SK-N-SH treated with all-trans-retinoic acid at 6 μM for 48 hours (cell line): ENCODE results near the gene TIAM2.

Experiments
- ARNTL ChIP-seq: fragments of 450-650 bp; formaldehyde crosslinking; IDR thresholded peaks from 2 replicates; pipeline ENCODE4 v1.5.0; 2020; ENCODE audit warnings: low read depth, mild to moderate bottlenecking, moderate library complexity, borderline replicate concordance
- CSDC2 ChIP-seq: fragments of 250-450 bp; sonication (Bioruptor Pico); IDR thresholded peaks from 2 replicates; pipeline ENCODE4 v1.5.0; 2020; ENCODE audit warnings: mild to moderate bottlenecking, moderate library complexity
- GLIS3 ChIP-seq: fragments of 250-450 bp; sonication (Bioruptor Pico); IDR thresholded peaks from 2 replicates; pipeline ENCODE4 v1.5.0; 2020; ENCODE audit warnings: mild to moderate bottlenecking, moderate library complexity
- ISL1 ChIP-seq: fragments of 250-450 bp; sonication (Bioruptor Pico); IDR thresholded peaks from 2 replicates; pipeline ENCODE4 v2.1.2; 2022; ENCODE audit warnings: mild to moderate bottlenecking, moderate library complexity
- PATZ1 ChIP-seq: fragments of 250-450 bp; sonication (Bioruptor Pico); IDR thresholded peaks from 2 replicates; pipeline ENCODE4 v1.8.0; 2020; ENCODE audit warnings: mild to moderate bottlenecking, moderate library complexity, borderline replicate concordance
- PPARA ChIP-seq: fragments of 250-450 bp; sonication (Bioruptor Pico); IDR thresholded peaks from 2 replicates; pipeline ENCODE4 v1.5.0; 2020; ENCODE audit warnings: mild to moderate bottlenecking, borderline replicate concordance
- SNAI2 ChIP-seq: fragments of 250-450 bp; sonication (Bioruptor Pico); IDR thresholded peaks from 2 replicates; pipeline ENCODE4 v1.5.0; 2020; ENCODE audit warnings: mild to moderate bottlenecking, moderate library complexity
- TCF4 ChIP-seq: fragments of 250-450 bp; sonication (Bioruptor Pico); IDR thresholded peaks from 2 replicates; pipeline ENCODE4 v1.8.0; 2021; ENCODE audit warnings: mild to moderate bottlenecking, moderate library complexity, borderline replicate concordance
- TOX ChIP-seq: fragments of 250-450 bp; sonication (Bioruptor Pico); IDR thresholded peaks from 2 replicates; pipeline ENCODE4 v1.8.0; 2021; ENCODE audit warnings: mild to moderate bottlenecking, moderate library complexity, borderline replicate concordance
- TSHZ2 ChIP-seq: fragments of 250-450 bp; sonication (Bioruptor Pico); IDR thresholded peaks from 2 replicates; pipeline ENCODE4 v1.5.0; 2020; ENCODE audit warnings: mild to moderate bottlenecking, moderate library complexity
- ZC3H10 ChIP-seq: fragments of 250-450 bp; sonication (Bioruptor Pico); IDR thresholded peaks from 2 replicates; pipeline ENCODE4 v1.5.1; 2021; ENCODE audit warnings: mild to moderate bottlenecking, moderate library complexity
- ZFP3 ChIP-seq: fragments of 250-450 bp; sonication (Bioruptor Pico); IDR thresholded peaks from 2 replicates; pipeline ENCODE4 v1.5.0; 2020; ENCODE audit warnings: mild to moderate bottlenecking, moderate library complexity
- ZFP30 ChIP-seq: fragments of 450-650 bp; formaldehyde crosslinking; IDR thresholded peaks from 2 replicates; pipeline ENCODE4 v1.5.0; 2022; ENCODE audit warnings: mild to moderate bottlenecking, moderate library complexity

GRCh38 chr6:154993026-154993425, 2.1 kb upstream of the TIAM2 start:
- TF ChIP-seq ZC3H10 (no peak), TOX (CRISPR knock-in tag) (no peak), PATZ1 (CRISPR knock-in tag) (no peak), GLIS3 (CRISPR knock-in tag) (no peak), ARNTL (no peak), ZFP3 (CRISPR knock-in tag) (no peak), SNAI2 (CRISPR knock-in tag) (no peak), TSHZ2 (CRISPR knock-in tag) (no peak), TCF4 (CRISPR knock-in tag) (no peak), ISL1 (CRISPR knock-in tag) (no peak), ZFP30 (CRISPR knock-in tag) (no peak), CSDC2 (CRISPR knock-in tag) (no peak), PPARA (CRISPR knock-in tag) (no peak)
